ENCODE results near the gene KCNN4. TPM values are rescaled to one million over a fixed set of nuclear protein-coding genes. Genes with fewer than 3 reads are reported as not detected.

The KCNN4 gene
- total and polyA plus RNA-seq, 2 of the 13 experiments (the other 11 are each of a cell fraction or from before 2014, with no cell fraction given), result 0.13 to 0.25 TPM

- TF ChIP-seq RERE (CRISPR knock-in tag; IDR thresholded peaks at IDR 0.05; ENCODE audit: low read depth) (no peak), GABPB1 (CRISPR knock-in tag; IDR thresholded peaks at IDR 0.05) (peak; percentile 92), RNF219 (CRISPR knock-in tag; IDR thresholded peaks at IDR 0.05) (no peak), ZNF589 (CRISPR knock-in tag; conservative IDR thresholded peaks at IDR 0.05) (no peak), YY1 (IDR thresholded peaks at IDR 0.05; ENCODE audit: insufficient read depth, insufficient replicate concordance, low read depth, low read length) (peak; percentile 13), ZNF570 (CRISPR knock-in tag; IDR thresholded peaks at IDR 0.05; ENCODE audit: borderline replicate concordance) (no peak), ZNF563 (CRISPR knock-in tag; IDR thresholded peaks at IDR 0.05) (no peak), SRF (IDR thresholded peaks at IDR 0.05; ENCODE audit: low read depth, low read length) (peak; percentile 77), ZNF431 (CRISPR knock-in tag; IDR thresholded peaks at IDR 0.05; ENCODE audit: borderline replicate concordance, low read depth) (no peak), ZNF7 (CRISPR knock-in tag; IDR thresholded peaks at IDR 0.05) (no peak), PLRG1 (conservative IDR thresholded peaks at IDR 0.05) (no peak), HMGXB3 (CRISPR knock-in tag; IDR thresholded peaks at IDR 0.05; ENCODE audit: borderline replicate concordance) (no peak), CHCHD3 (CRISPR knock-in tag; IDR thresholded peaks at IDR 0.05) (no peak), CREM (IDR thresholded peaks at IDR 0.05) (peak; percentile 90), CREM (CRISPR knock-in tag; IDR thresholded peaks at IDR 0.05) (no peak), CCDC6 (CRISPR knock-in tag; IDR thresholded peaks at IDR 0.05) (no peak)
These were observed 46.3 kb upstream of the KCNN4 start, which contains the start of gene ZNF283 (continued) for GRCh38 chr19:43826787-43827754.
